WTC11 (cell line): ENCODE data around the gene STX3.

Experiments
- ATF1 ChIP-seq: sonication (generic); formaldehyde crosslinking; IDR thresholded peaks from 2 replicates; pipeline ENCODE4 v1.8.1; 2023; ENCODE audit warnings: mild to moderate bottlenecking, moderate library complexity, missing genetic modification reagents
- ATF3 ChIP-seq: sonication (generic); formaldehyde crosslinking; conservative IDR thresholded peaks from 2 replicates; pipeline ENCODE4 v1.8.1; 2022; ENCODE audit warnings: mild to moderate bottlenecking, missing genetic modification reagents
- ATF6 ChIP-seq: sonication (generic); formaldehyde crosslinking; IDR thresholded peaks from 2 replicates; pipeline ENCODE4 v1.8.1; 2023; ENCODE audit warnings: mild to moderate bottlenecking, missing genetic modification reagents
- CTCF ChIP-seq: fragments of 200-600 bp; IDR thresholded peaks from 2 replicates; pipeline ENCODE4 v1.8.0; 2022; ENCODE audit warnings: antibody characterized with exemption
- E2F4 ChIP-seq: sonication (generic); formaldehyde crosslinking; IDR thresholded peaks from 2 replicates; pipeline ENCODE4 v1.8.1; 2022; ENCODE audit warnings: low read depth, mild to moderate bottlenecking, moderate library complexity, missing genetic modification reagents, borderline replicate concordance
- GABPB1 ChIP-seq: sonication (generic); formaldehyde crosslinking; IDR thresholded peaks from 2 replicates; pipeline ENCODE4 v1.8.1; 2023; ENCODE audit warnings: mild to moderate bottlenecking, missing genetic modification reagents
- MAX ChIP-seq: sonication (generic); formaldehyde crosslinking; IDR thresholded peaks from 2 replicates; pipeline ENCODE4 v1.8.0; 2022; ENCODE audit warnings: mild to moderate bottlenecking, missing genetic modification reagents
- NFYB ChIP-seq: sonication (generic); formaldehyde crosslinking; conservative IDR thresholded peaks from 2 replicates; pipeline ENCODE4 v1.8.0; 2022; ENCODE audit warnings: low read depth, missing genetic modification reagents
- PRRX2 ChIP-seq: fragments of 250-450 bp; sonication (Bioruptor Pico); IDR thresholded peaks from 2 replicates; pipeline ENCODE4 v1.8.0; 2021; ENCODE audit warnings: mild to moderate bottlenecking
- SMAD4 ChIP-seq: sonication (generic); formaldehyde crosslinking; IDR thresholded peaks from 2 replicates; pipeline ENCODE4 v1.8.0; 2022; ENCODE audit warnings: mild to moderate bottlenecking, missing genetic modification reagents
- TCF7 ChIP-seq: sonication (generic); formaldehyde crosslinking; IDR thresholded peaks from 2 replicates; pipeline ENCODE4 v1.8.0; 2022; ENCODE audit warnings: mild to moderate bottlenecking, low read depth, missing genetic modification reagents, moderate library complexity
- ZNF423 ChIP-seq: fragments of 250-450 bp; sonication (Bioruptor Pico); IDR thresholded peaks from 2 replicates; pipeline ENCODE4 v2.1.2; 2022; ENCODE audit warnings: mild to moderate bottlenecking, moderate library complexity

- TF ChIP-seq CTCF = no peak
- TF ChIP-seq TCF7 (CRISPR knock-in tag) = no peak
- no peak for TF ChIP-seq GABPB1 (CRISPR knock-in tag)
- no peak for TF ChIP-seq MAX (CRISPR knock-in tag)
- TF ChIP-seq ATF3 (CRISPR knock-in tag) = no peak
- no peak for TF ChIP-seq NFYB
- no peak for TF ChIP-seq E2F4 (CRISPR knock-in tag)
- TF ChIP-seq ZNF423 (CRISPR knock-in tag) = no peak
- no peak for TF ChIP-seq PRRX2
- no peak for TF ChIP-seq ATF1 (CRISPR knock-in tag)
- TF ChIP-seq ATF6 (CRISPR knock-in tag) = no peak
- no peak for TF ChIP-seq SMAD4 (CRISPR knock-in tag)
These were observed 86.3 kb downstream of the STX3 start for GRCh38 chr11:59841514-59841913.
